Neural cell (in vitro differentiated cells): ENCODE data around the gene CTDSPL.

ENCODE experiments used
- EP300 ChIP-seq: fragments of 450-650 bp; conservative IDR thresholded peaks from 2 replicates; pipeline ENCODE4 v1.6.1; 2014; ENCODE audit warnings: antibody characterized with exemption, mild to moderate bottlenecking, moderate library complexity; ENCODE audit not compliant: poor library complexity, severe bottlenecking
- EZH2 ChIP-seq: fragments of 200-600, 300-800 bp; shearing (Covaris generic), sonication (generic); IDR thresholded peaks from 2 replicates; pipeline ENCODE4 v1.6.1; 2014; ENCODE audit warnings: antibody characterized with exemption, low read length, borderline replicate concordance, mild to moderate bottlenecking; ENCODE audit not compliant: insufficient read depth, poor library complexity, severe bottlenecking
- MXI1 ChIP-seq: fragments of 450-650 bp; conservative IDR thresholded peaks from 2 replicates; pipeline ENCODE4 v1.6.1; 2014; ENCODE audit warnings: antibody characterized with exemption, mild to moderate bottlenecking; ENCODE audit not compliant: poor library complexity, severe bottlenecking
- POLR2AphosphoS5 ChIP-seq: IDR thresholded peaks from 2 replicates; pipeline ENCODE4 v1.6.1; 2012
- RAD21 ChIP-seq: fragments of 450-650 bp; conservative IDR thresholded peaks from 2 replicates; pipeline ENCODE4 v1.6.1; 2014; ENCODE audit warnings: antibody characterized with exemption, mild to moderate bottlenecking, moderate library complexity
- SMC3 ChIP-seq: fragments of 450-650 bp; conservative IDR thresholded peaks from 2 replicates; pipeline ENCODE4 v1.6.1; 2014; ENCODE audit warnings: antibody characterized with exemption, mild to moderate bottlenecking, moderate library complexity; ENCODE audit not compliant: poor library complexity
- TAF1 ChIP-seq: IDR thresholded peaks from 2 replicates; pipeline ENCODE4 v1.6.1; 2012; ENCODE audit warnings: low read depth
- TF ChIP-seq, protein P1 (sequence below): fragments of 450-650 bp; IDR thresholded peaks from 2 replicates; pipeline ENCODE4 v1.5.1; 2014; ENCODE audit warnings: antibody characterized with exemption, mild to moderate bottlenecking, moderate library complexity; ENCODE audit not compliant: poor library complexity, severe bottlenecking
- TF ChIP-seq, protein P2 (sequence below): IDR thresholded peaks from 2 replicates; pipeline ENCODE4 v1.6.1; 2012; ENCODE audit warnings: borderline replicate concordance

DNA sequence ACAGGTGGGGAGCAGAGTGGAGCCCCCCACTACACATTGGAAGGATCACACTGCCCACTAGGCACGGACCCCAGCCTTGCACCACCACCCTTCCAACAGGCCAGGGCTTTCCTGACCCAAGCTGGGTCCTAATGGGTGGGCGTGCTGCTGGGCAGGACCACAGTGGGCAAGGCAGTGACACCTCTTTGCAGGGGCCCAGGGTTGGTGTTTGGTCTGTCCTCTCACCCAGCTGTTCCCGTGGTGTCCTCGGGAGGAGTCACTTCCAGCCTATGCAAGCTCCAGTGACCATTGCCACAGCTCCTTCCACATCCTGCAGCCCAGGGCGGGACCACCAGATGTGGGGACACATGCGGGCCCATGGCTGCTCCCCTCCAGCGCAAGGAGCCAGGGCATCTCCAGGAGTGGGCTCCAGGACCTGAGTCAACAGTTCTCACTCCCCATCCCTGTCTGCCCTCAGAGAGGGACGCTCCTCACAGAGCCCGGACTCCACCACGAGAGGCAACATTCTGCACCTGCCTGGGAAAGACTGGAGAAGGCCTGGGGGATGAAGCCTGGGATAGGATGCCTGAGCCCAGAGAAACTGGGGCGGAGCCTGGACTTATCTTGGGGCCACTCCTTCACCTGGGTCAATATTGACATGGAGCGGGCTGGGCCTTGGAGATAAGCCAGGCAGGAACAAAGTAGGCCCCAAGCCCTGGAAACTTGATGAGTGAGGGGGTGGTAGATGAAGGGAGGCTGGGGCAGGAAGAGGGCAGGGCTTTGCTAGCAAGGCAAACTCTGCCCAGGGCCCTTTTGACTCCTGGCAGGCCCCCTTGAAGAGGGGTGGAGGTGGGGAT, 125.0 kb downstream of the CTDSPL start:
- TF ChIP-seq, protein P1, sequence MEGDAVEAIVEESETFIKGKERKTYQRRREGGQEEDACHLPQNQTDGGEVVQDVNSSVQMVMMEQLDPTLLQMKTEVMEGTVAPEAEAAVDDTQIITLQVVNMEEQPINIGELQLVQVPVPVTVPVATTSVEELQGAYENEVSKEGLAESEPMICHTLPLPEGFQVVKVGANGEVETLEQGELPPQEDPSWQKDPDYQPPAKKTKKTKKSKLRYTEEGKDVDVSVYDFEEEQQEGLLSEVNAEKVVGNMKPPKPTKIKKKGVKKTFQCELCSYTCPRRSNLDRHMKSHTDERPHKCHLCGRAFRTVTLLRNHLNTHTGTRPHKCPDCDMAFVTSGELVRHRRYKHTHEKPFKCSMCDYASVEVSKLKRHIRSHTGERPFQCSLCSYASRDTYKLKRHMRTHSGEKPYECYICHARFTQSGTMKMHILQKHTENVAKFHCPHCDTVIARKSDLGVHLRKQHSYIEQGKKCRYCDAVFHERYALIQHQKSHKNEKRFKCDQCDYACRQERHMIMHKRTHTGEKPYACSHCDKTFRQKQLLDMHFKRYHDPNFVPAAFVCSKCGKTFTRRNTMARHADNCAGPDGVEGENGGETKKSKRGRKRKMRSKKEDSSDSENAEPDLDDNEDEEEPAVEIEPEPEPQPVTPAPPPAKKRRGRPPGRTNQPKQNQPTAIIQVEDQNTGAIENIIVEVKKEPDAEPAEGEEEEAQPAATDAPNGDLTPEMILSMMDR = no peak
- TF ChIP-seq, protein P2, sequence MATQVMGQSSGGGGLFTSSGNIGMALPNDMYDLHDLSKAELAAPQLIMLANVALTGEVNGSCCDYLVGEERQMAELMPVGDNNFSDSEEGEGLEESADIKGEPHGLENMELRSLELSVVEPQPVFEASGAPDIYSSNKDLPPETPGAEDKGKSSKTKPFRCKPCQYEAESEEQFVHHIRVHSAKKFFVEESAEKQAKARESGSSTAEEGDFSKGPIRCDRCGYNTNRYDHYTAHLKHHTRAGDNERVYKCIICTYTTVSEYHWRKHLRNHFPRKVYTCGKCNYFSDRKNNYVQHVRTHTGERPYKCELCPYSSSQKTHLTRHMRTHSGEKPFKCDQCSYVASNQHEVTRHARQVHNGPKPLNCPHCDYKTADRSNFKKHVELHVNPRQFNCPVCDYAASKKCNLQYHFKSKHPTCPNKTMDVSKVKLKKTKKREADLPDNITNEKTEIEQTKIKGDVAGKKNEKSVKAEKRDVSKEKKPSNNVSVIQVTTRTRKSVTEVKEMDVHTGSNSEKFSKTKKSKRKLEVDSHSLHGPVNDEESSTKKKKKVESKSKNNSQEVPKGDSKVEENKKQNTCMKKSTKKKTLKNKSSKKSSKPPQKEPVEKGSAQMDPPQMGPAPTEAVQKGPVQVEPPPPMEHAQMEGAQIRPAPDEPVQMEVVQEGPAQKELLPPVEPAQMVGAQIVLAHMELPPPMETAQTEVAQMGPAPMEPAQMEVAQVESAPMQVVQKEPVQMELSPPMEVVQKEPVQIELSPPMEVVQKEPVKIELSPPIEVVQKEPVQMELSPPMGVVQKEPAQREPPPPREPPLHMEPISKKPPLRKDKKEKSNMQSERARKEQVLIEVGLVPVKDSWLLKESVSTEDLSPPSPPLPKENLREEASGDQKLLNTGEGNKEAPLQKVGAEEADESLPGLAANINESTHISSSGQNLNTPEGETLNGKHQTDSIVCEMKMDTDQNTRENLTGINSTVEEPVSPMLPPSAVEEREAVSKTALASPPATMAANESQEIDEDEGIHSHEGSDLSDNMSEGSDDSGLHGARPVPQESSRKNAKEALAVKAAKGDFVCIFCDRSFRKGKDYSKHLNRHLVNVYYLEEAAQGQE = no peak
- TF ChIP-seq TAF1 (no peak), EP300 (no peak), POLR2AphosphoS5 (no peak), EZH2 (no peak), MXI1 (no peak), SMC3 (no peak), RAD21 (no peak)
